ENCODE measurements around the gene LIMCH1.

The LIMCH1 gene

GRCh38 chr4:41652971-41653370, 115.0 kb downstream of the LIMCH1 start:
- DNase-seq = no peak
- Mint-ChIP-seq H3K9me3 (no peaks in the 10 kb centered on the region), H3K27ac (no peak overlapping the region), H3K4me3 (no peak overlapping the region), H3K27me3 (ENCODE audit: low read depth, poor library complexity) (peaks cover 8% of the 10 kb centered on the region), H3K4me1 (peaks cover 30% of the 10 kb centered on the region), H3K36me3 (ENCODE audit: low read depth) (peaks cover 44% of the 10 kb centered on the region)
- TF ChIP-seq CTCF (IDR thresholded peaks at IDR 0.05) = no peak

- peaks cover 39% of the 10 kb centered on the region for H3K36me3 Mint-ChIP-seq (ENCODE audit: low read depth)
- peaks cover 5% of the 10 kb centered on the region for H3K27me3 Mint-ChIP-seq (ENCODE audit: low read depth, poor library complexity)
- no peak overlapping the region for H3K27ac Mint-ChIP-seq
- H3K9me3 Mint-ChIP-seq = no peaks in the 10 kb centered on the region
- H3K4me3 Mint-ChIP-seq = no peak overlapping the region
- peaks cover 29% of the 10 kb centered on the region for H3K4me1 Mint-ChIP-seq
- DNase-seq = no peak
- TF ChIP-seq CTCF (IDR thresholded peaks at IDR 0.05) = no peak
These were observed 115.6 kb downstream of the LIMCH1 start for GRCh38 chr4:41653523-41653922.

GRCh38 chr4:41655177-41655576, 117.2 kb downstream of the LIMCH1 start:
- Mint-ChIP-seq H3K4me1 (peaks cover 34% of the 10 kb centered on the region), H3K27ac (no peak overlapping the region), H3K36me3 (ENCODE audit: low read depth) (peaks cover 36% of the 10 kb centered on the region), H3K9me3 (no peaks in the 10 kb centered on the region), H3K27me3 (ENCODE audit: low read depth, poor library complexity) (peaks cover 5% of the 10 kb centered on the region), H3K4me3 (no peak overlapping the region)
- no peak for TF ChIP-seq CTCF (IDR thresholded peaks at IDR 0.05)
- DNase-seq = no peak

- TF ChIP-seq CTCF (IDR thresholded peaks at IDR 0.05) = no peak
- Mint-ChIP-seq H3K27me3 (ENCODE audit: low read depth, poor library complexity) (peaks cover 5% of the 10 kb centered on the region), H3K4me1 (peaks cover 43% of the 10 kb centered on the region), H3K36me3 (ENCODE audit: low read depth) (peaks cover 31% of the 10 kb centered on the region), H3K9me3 (no peaks in the 10 kb centered on the region), H3K27ac (peak overlapping the region; percentile 90), H3K4me3 (no peak overlapping the region)
- DNase-seq = no peak
These were observed 118.1 kb downstream of the LIMCH1 start for GRCh38 chr4:41656106-41656505.

- H3K9me3 Mint-ChIP-seq = no peaks in the 10 kb centered on the region
- TF ChIP-seq CTCF (IDR thresholded peaks at IDR 0.05) = no peak
- H3K27me3 Mint-ChIP-seq (ENCODE audit: low read depth, poor library complexity) = peaks cover 5% of the 10 kb centered on the region
- no peak for DNase-seq
- no peak overlapping the region for H3K4me3 Mint-ChIP-seq
- H3K4me1 Mint-ChIP-seq = peaks cover 45% of the 10 kb centered on the region
- peak overlapping the region; percentile 78 for H3K27ac Mint-ChIP-seq
- peaks cover 24% of the 10 kb centered on the region for H3K36me3 Mint-ChIP-seq (ENCODE audit: low read depth)
These were observed 118.9 kb downstream of the LIMCH1 start for GRCh38 chr4:41656572-41657520.

- no peak for DNase-seq
- H3K4me3 Mint-ChIP-seq = no peak overlapping the region
- peaks cover 45% of the 10 kb centered on the region for H3K4me1 Mint-ChIP-seq
- no peaks in the 10 kb centered on the region for H3K9me3 Mint-ChIP-seq
- peaks cover 5% of the 10 kb centered on the region for H3K27me3 Mint-ChIP-seq (ENCODE audit: low read depth, poor library complexity)
- peaks cover 19% of the 10 kb centered on the region for H3K36me3 Mint-ChIP-seq (ENCODE audit: low read depth)
- TF ChIP-seq CTCF (IDR thresholded peaks at IDR 0.05) = no peak
- H3K27ac Mint-ChIP-seq = peak overlapping the region; percentile 8
These were observed 119.6 kb downstream of the LIMCH1 start for GRCh38 chr4:41657561-41657960.
